Lower leg skin (tissue), 4 donors: ENCODE data around the gene OCIAD1. TPM values are rescaled to one million over a fixed set of nuclear protein-coding genes. Genes with fewer than 3 reads are reported as not detected.
"Not testable (repeated sequence)": the region's sequence is repeated elsewhere in the genome, so short reads cannot be mapped to it uniquely, and the experiment has no call there.

Source experiments
- DNase-seq, 2 donors: peaks; one replicate each; pipeline ENCODE4 v3.0.0-alpha.2; 2019; ENCODE audit warnings: low spot score in 2 of 2
- H3K4me3 ChIP-seq: fragments of 200-600 bp; sonication (generic); 2 replicates; pipeline ENCODE4 v1.5.1; 2017; ENCODE audit warnings: mild to moderate bottlenecking, low read depth; ENCODE audit not compliant: poor library complexity, severe bottlenecking
- CTCF ChIP-seq, 3 donors: fragments of 450-650 bp; IDR thresholded peaks; one replicate each; pipeline ENCODE4 v1.5.1; 2016; ENCODE audit warnings: antibody characterized with exemption in 3 of 3, mild to moderate bottlenecking in 3 of 3, moderate library complexity in 2 of 3
- POLR2A ChIP-seq, 2 donors: fragments of 450-650 bp; IDR thresholded peaks; one replicate each; pipeline ENCODE4 v1.6.1; 2016 to 2017; ENCODE audit warnings: antibody characterized with exemption in 2 of 2, mild to moderate bottlenecking in 1 of 2, moderate library complexity in 1 of 2
- WGBS, 2 donors: methylation state at CpG; one replicate each; pipeline ENCODE4 v1.1.5; 2018; 5-methylcytosine and 5-hydroxymethylcytosine counted together
- intact Hi-C: fragments of 100-400 bp; cut with DNase I; formaldehyde crosslinking; loops from one replicate; pipeline ENCODE4 v1.15.0; 2023; ENCODE audit warnings: low total_unique reads
- total RNA-seq, 4 donors: library from RNA; depleted of rRNA; stranded (reverse); fragments of >200 nt; gene quantifications; one replicate each; pipeline ENCODE4 v1.1.0, GENCODE V29; 2016

Gene OCIAD1
- total RNA-seq, 4 donors from 2014 or later = 65.9 to 103 (median 88.6) TPM

DNA sequence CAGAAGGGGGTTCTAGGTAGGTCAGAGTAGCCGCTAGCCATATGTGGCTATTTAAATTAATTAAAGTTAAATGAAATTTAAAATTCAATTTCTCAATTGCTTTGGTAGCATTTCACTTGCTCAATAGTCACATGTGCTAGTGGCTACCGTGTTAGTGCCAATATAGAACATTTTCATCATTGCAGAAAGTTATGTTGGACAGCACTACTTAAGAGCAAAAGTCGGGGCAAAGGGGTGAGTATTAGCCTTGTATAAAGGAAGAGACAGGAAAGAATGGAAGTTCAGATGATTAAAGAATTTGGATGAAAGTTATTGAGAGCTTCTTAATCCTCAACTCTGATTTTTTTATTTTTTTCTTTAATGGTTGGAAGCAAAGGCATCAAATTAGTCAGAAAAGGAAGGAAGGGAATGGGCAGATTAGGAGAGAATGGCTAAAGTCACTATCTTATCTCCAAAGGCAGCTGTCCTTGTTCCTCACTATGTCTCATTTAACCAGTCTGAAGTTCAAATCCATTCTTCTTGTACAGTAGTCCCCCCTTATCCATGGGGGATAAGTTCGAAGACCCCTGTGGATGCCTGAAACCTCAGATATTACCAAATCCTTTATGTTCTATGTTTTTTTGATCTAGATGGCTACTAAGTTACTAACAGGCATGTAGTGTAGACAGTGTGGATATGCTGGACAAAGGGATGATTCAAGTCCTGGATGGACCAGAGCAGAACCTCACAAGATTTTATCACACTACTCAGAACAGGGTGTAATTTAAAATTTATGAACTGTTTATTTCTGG, 22.9 kb downstream of the OCIAD1 start:
- no peak for DNase-seq
- 93 to 95% methylated on average over 4 of the region's 4 CpGs for WGBS, 2 donors
- intact Hi-C loops = no loop called here
- H3K4me3 ChIP-seq = no peak overlapping the region
- TF ChIP-seq POLR2A (IDR thresholded peaks at IDR 0.05) = no peak

GRCh38 chr4:48854395-48854683, 23.5 kb downstream of the OCIAD1 start:
- no peak overlapping the region for H3K4me3 ChIP-seq

GRCh38 chr4:48854982-48855381, 24.1 kb downstream of the OCIAD1 start:
- H3K4me3 ChIP-seq = no peak overlapping the region
- TF ChIP-seq POLR2A (IDR thresholded peaks at IDR 0.05) = no peak
- no peak for TF ChIP-seq CTCF (IDR thresholded peaks at IDR 0.05)
- intact Hi-C loops = no loop called here
- 81 to 85% methylated on average over 2 of the region's 2 CpGs for WGBS, 2 donors
- no peak for DNase-seq

More at GRCh38 chr4:48854395-48854683, 23.5 kb downstream of the OCIAD1 start:
- intact Hi-C loops = no loop called here
- DNase-seq = no peak
- WGBS, 2 donors = 100% methylated on average over 1 of the region's 1 CpG
- no peak for TF ChIP-seq POLR2A (IDR thresholded peaks at IDR 0.05)

- TF ChIP-seq CTCF (IDR thresholded peaks at IDR 0.05) (no peak), POLR2A (IDR thresholded peaks at IDR 0.05) (no peak)
- intact Hi-C loops = no loop called here
- WGBS, 2 donors = 88 to 91% methylated on average over 7 of the region's 7 CpGs
Measured at GRCh38 chr4:48858130-48858529, 27.2 kb downstream of the OCIAD1 start.

GRCh38 chr4:48862038-48862437, 31.1 kb downstream of the OCIAD1 start:
- no peak for DNase-seq
- 88 to 95% methylated on average over 3 of the region's 3 CpGs for WGBS, 2 donors
- intact Hi-C loops = no loop called here
- no peak overlapping the region for H3K4me3 ChIP-seq
- TF ChIP-seq POLR2A (IDR thresholded peaks at IDR 0.05) (no peak), CTCF (IDR thresholded peaks at IDR 0.05) (no peak)

More at GRCh38 chr4:48858130-48858529, 27.2 kb downstream of the OCIAD1 start:
- H3K4me3 ChIP-seq = no peak overlapping the region
- no peak for DNase-seq

DNA sequence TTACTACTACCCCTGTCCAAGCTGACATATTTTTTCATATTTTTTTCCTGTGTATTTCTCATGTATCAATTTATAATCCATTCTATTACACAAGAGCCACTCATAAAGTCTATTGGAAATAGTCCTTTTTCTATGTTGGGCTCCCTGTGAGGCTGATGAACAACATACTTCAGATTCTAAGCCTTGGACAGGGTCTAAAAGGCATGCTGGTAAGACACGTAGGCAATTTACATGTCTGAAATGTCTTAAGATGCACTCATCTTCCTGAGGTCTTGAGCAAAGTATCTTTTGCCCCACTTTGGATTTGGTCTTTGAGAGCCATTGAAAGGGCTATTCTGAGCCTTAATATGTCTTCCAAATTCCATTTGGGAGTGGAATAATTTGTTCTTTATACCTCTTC, 31.8 kb downstream of the OCIAD1 start:
- TF ChIP-seq CTCF (IDR thresholded peaks at IDR 0.05) (no peak), POLR2A (IDR thresholded peaks at IDR 0.05) (no peak)
- H3K4me3 ChIP-seq = no peak overlapping the region
- WGBS, 2 donors = 57 to 70% methylated on average over 1 of the region's 1 CpG
- DNase-seq = no peak
- intact Hi-C loops = no loop called here

DNA sequence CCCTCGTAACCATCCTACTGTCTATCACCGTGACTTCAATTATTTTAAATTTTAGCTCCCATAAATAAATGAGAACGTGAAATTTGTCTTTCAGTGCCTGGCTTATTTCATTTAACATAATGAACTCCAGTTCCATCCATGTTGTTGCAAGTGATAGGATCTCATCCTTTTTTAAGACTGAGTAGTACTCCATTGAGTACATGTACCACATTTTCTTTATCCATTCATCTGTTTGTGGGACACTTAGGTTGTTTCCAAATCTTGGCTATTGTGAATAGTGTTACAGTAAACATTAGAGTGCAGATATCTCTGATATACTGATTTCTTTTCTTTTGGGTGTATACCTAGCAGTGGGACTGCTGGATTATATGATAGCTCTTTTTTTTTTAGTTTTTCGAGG, 32.8 kb downstream of the OCIAD1 start:
- no peak for DNase-seq
- WGBS, 2 donors = 88 to 92% methylated on average over 4 of the region's 4 CpGs
- H3K4me3 ChIP-seq = no peak overlapping the region
- intact Hi-C loops = no loop called here
- no peak for TF ChIP-seq POLR2A (IDR thresholded peaks at IDR 0.05)
- no peak for TF ChIP-seq CTCF (IDR thresholded peaks at IDR 0.05)

GRCh38 chr4:48864696-48865095, 33.8 kb downstream of the OCIAD1 start:
- not testable (repeated sequence) for DNase-seq
- WGBS, 2 donors = 94 to 98% methylated on average over 4 of the region's 4 CpGs

More at GRCh38 chr4:48864696-48865095, 33.8 kb downstream of the OCIAD1 start:
- intact Hi-C loops, H3K4me3 ChIP-seq: not testable (repeated sequence)
